Keratinocyte (primary cell): ENCODE measurements around the gene DHRS12. TPM values are rescaled to one million over a fixed set of nuclear protein-coding genes. Genes with fewer than 3 reads are reported as not detected.

ENCODE experiments used
- DNase-seq: peaks from one replicate; pipeline ENCODE4 v3.0.0-alpha.2; 2011; ENCODE audit warnings: low read depth, missing footprints, low spot score
- FAIRE-seq: peaks from 2 replicates; lab custom pipeline; 2011; peaks lifted over from hg19 to GRCh38; lab: Jason Lieb, UNC
- H2AFZ ChIP-seq: 2 replicates; pipeline ENCODE4 v1.6.0; 2012; ENCODE audit warnings: low read length, control low read depth, inconsistent platforms; ENCODE audit not compliant: control insufficient read depth
- H3K27ac ChIP-seq: 2 replicates; pipeline ENCODE4 v1.5.1; 2011; ENCODE audit warnings: low read length; ENCODE audit not compliant: control insufficient read depth, insufficient read depth
- H3K27me3 ChIP-seq: 3 replicates; pipeline ENCODE4 v1.6.0; 2011; ENCODE audit warnings: low read length; ENCODE audit not compliant: control insufficient read depth, insufficient read depth; ENCODE audit errors: extremely low read depth
- H3K36me3 ChIP-seq, 2 experiments: 2 replicates in 1 of 2; 3 replicates in 1 of 2; pipeline ENCODE4 v1.5.1; 2011; ENCODE audit warnings: low read length in 2 of 2, mild to moderate bottlenecking in 1 of 2; ENCODE audit not compliant: control insufficient read depth in 2 of 2, insufficient read depth in 2 of 2; ENCODE audit errors: extremely low read depth in 1 of 2
- H3K4me1 ChIP-seq: 3 replicates; pipeline ENCODE4 v1.5.1; 2011; ENCODE audit warnings: low read length; ENCODE audit not compliant: control insufficient read depth, insufficient read depth; ENCODE audit errors: extremely low read depth
- H3K4me2 ChIP-seq: 3 replicates; pipeline ENCODE4 v1.6.0; 2011; ENCODE audit warnings: low read depth, low read length; ENCODE audit not compliant: control insufficient read depth, insufficient read depth; ENCODE audit errors: extremely low read depth
- H3K4me3 ChIP-seq, 3 experiments: fragments of 200-600 bp in 1 of 3; sonication (generic) in 1 of 3; 2 replicates in 2 of 3; 3 replicates in 1 of 3; pipeline ENCODE4 v1.5.1; 2011 to 2016; ENCODE audit warnings: low read length in 3 of 3, mild to moderate bottlenecking in 3 of 3, control low read depth in 2 of 3, inconsistent platforms in 1 of 3, low read depth in 1 of 3, mixed read lengths in 1 of 3, mixed run types in 1 of 3, moderate library complexity in 1 of 3; ENCODE audit not compliant: control insufficient read depth in 2 of 3, insufficient read depth in 2 of 3; ENCODE audit errors: extremely low read depth in 1 of 3
- H3K79me2 ChIP-seq: 2 replicates; pipeline ENCODE4 v1.6.0; 2012; ENCODE audit warnings: low read length; ENCODE audit not compliant: control insufficient read depth, insufficient read depth
- H3K9ac ChIP-seq: 3 replicates; pipeline ENCODE4 v1.6.0; 2011; ENCODE audit warnings: low read length; ENCODE audit not compliant: control insufficient read depth, insufficient read depth; ENCODE audit errors: extremely low read depth
- H3K9me1 ChIP-seq: 3 replicates; pipeline ENCODE4 v1.6.0; 2011; ENCODE audit warnings: low read length; ENCODE audit not compliant: control insufficient read depth, insufficient read depth; ENCODE audit errors: extremely low read depth
- H3K9me3 ChIP-seq: 2 replicates; pipeline ENCODE4 v1.5.1; 2012; ENCODE audit warnings: low read depth, low read length; ENCODE audit not compliant: control insufficient read depth
- H4K20me1 ChIP-seq: 3 replicates; pipeline ENCODE4 v1.6.0; 2011; ENCODE audit warnings: low read length; ENCODE audit not compliant: control insufficient read depth, insufficient read depth; ENCODE audit errors: extremely low read depth
- CTCF ChIP-seq, 3 experiments: IDR thresholded peaks in 1 of 3; conservative IDR thresholded peaks in 1 of 3; optimal IDR thresholded peaks in 1 of 3; 2 replicates in 2 of 3; 3 replicates in 1 of 3; pipeline versions ENCODE3 to v1.5.1; 2011; ENCODE audit warnings: low read length in 3 of 3, mild to moderate bottlenecking in 3 of 3, moderate library complexity in 2 of 3, control low read depth in 1 of 3, inconsistent platforms in 1 of 3; ENCODE audit not compliant: insufficient read depth in 2 of 3; ENCODE audit errors: extremely low read depth in 1 of 3
- EZH2 ChIP-seq: IDR thresholded peaks from one replicate; pipeline ENCODE4 v1.6.1; 2012; ENCODE audit warnings: inconsistent platforms, mild to moderate bottlenecking, low read length, moderate library complexity
- dilution Hi-C: fragments of 300-500 bp; cut with MboI; formaldehyde crosslinking; loops from one replicate; pipeline ENCODE4 v1.7.0; 2020; ENCODE audit warnings: low sequenced_read_pairs; ENCODE audit not compliant: extremely low pct_ligation_motif_present
- polyA plus RNA-seq, 5 experiments: library from polyadenylated mRNA; depleted of rRNA in 3 of 5; stranded (reverse) in 3 of 5; stranded (forward) in 1 of 5; unstranded in 1 of 5; fragments of >200 nt; gene quantifications; 1 replicate in 1 of 5; 2 replicates in 3 of 5; 3 replicates in 1 of 5; pipeline versions ENCODE4 v1.2.1 to v1.2.3, GENCODE V29; 2011 to 2012; ENCODE audit warnings: missing spikeins in 2 of 5, low read depth in 1 of 5, low replicate concordance in 1 of 5

The DHRS12 gene
- polyA plus RNA-seq, 1 donor (not counting 4 experiments of a cell fraction or from before 2014, with no cell fraction given): 6.1 TPM

- H4K20me1 ChIP-seq: no peaks in the 10 kb centered on the region
- no peaks in the 10 kb centered on the region for H3K36me3 ChIP-seq
- no peak overlapping the region for H3K4me3 ChIP-seq
- H3K4me1 ChIP-seq: no peaks in the 10 kb centered on the region
- FAIRE-seq (no peak), DNase-seq (no peak)
- no peak overlapping the region for H2AFZ ChIP-seq
- TF ChIP-seq CTCF (optimal IDR thresholded peaks at IDR 0.05 in 1 of 3, IDR thresholded peaks at IDR 0.05 in 1 of 3, conservative IDR thresholded peaks at IDR 0.05 in 1 of 3; ENCODE audit: extremely low read depth in 1 of 3, insufficient read depth in 2 of 3, low read length in 3 of 3) (no peak), EZH2 (no peak)
- no peak overlapping the region for H3K27ac ChIP-seq
- no peaks in the 10 kb centered on the region for H3K9me1 ChIP-seq
- H3K9me3 ChIP-seq: no peaks in the 10 kb centered on the region
- no peak overlapping the region for H3K4me2 ChIP-seq
- dilution Hi-C loops: no loop called here
- no peaks in the 10 kb centered on the region for H3K79me2 ChIP-seq
- no peak overlapping the region for H3K9ac ChIP-seq
- H3K27me3 ChIP-seq: peaks cover 5% of the 10 kb centered on the region
Observed at GRCh38 chr13:51843529-51843928, 39.6 kb upstream of the DHRS12 start.

GRCh38 chr13:51841732-51842131 is 37.8 kb upstream of the DHRS12 start:
- Histone ChIP-seq H3K4me2 (no peak overlapping the region), H2AFZ (no peak overlapping the region), H3K9me3 (no peaks in the 10 kb centered on the region), H3K9ac (no peak overlapping the region), H3K36me3 (no peaks in the 10 kb centered on the region), H3K79me2 (no peaks in the 10 kb centered on the region), H3K27me3 (peaks cover 10% of the 10 kb centered on the region), H3K4me1 (no peaks in the 10 kb centered on the region), H3K9me1 (no peaks in the 10 kb centered on the region), H3K4me3 (no peak overlapping the region), H4K20me1 (no peaks in the 10 kb centered on the region), H3K27ac (no peak overlapping the region)
- TF ChIP-seq CTCF (optimal IDR thresholded peaks at IDR 0.05 in 1 of 3, IDR thresholded peaks at IDR 0.05 in 1 of 3, conservative IDR thresholded peaks at IDR 0.05 in 1 of 3; ENCODE audit: extremely low read depth in 1 of 3, insufficient read depth in 2 of 3, low read length in 3 of 3) (no peak), EZH2 (no peak)
- dilution Hi-C loops: no loop called here
- DNase-seq (no peak), FAIRE-seq (no peak)
